ENCODE measurements around the gene FBXL16. TPM values are rescaled to one million over a fixed set of nuclear protein-coding genes. Genes with fewer than 3 reads are reported as not detected.
"Not testable (repeated sequence)": the region's sequence is repeated elsewhere in the genome, so short reads cannot be mapped to it uniquely, and the experiment has no call there.

Gene FBXL16, protein sequence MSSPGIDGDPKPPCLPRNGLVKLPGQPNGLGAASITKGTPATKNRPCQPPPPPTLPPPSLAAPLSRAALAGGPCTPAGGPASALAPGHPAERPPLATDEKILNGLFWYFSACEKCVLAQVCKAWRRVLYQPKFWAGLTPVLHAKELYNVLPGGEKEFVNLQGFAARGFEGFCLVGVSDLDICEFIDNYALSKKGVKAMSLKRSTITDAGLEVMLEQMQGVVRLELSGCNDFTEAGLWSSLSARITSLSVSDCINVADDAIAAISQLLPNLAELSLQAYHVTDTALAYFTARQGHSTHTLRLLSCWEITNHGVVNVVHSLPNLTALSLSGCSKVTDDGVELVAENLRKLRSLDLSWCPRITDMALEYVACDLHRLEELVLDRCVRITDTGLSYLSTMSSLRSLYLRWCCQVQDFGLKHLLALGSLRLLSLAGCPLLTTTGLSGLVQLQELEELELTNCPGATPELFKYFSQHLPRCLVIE
- 18.6 TPM for total RNA-seq
- polyA plus RNA-seq = 10 to 100 TPM in 1 of 4 donors, 1 to 10 TPM in 3; 8.5 to 10.5 (median 9.3) TPM

- Mint-ChIP-seq H3K4me1 (peaks cover 0 to 17% (median 4%) of the 10 kb centered on the region in 4 donors), H3K9me3 (no peaks in the 10 kb centered on the region), H3K4me3 (peak within 1 kb of the TSS in 3 of 4 donors; percentile 21 to 41 (median 26)), H3K27me3 (peaks cover 59% of the 10 kb centered on the region), H3K36me3 (no peaks in the 10 kb centered on the region), H3K27ac (no peak within 1 kb of the TSS)
- DNase-seq (no peak), ATAC-seq (ENCODE audit: low read depth in 2 of 2) (no peak)
- no peaks in the 10 kb centered on the region for H3K36me3 ChIP-seq (ENCODE audit: control insufficient read depth, insufficient read depth, low read length)
- H3K27ac ChIP-seq (ENCODE audit: insufficient read depth, low read length, poor library complexity, severe bottlenecking) = no peak within 1 kb of the TSS
- H3K27me3 ChIP-seq (ENCODE audit: control insufficient read depth, insufficient read depth, low read length) = peaks cover 12% of the 10 kb centered on the region
- no peak within 1 kb of the TSS for H3K4me3 ChIP-seq (ENCODE audit: low read depth, low read length)
- H3K9me3 ChIP-seq (ENCODE audit: control insufficient read depth in 2 of 2, low read length in 2 of 2) = no peaks in the 10 kb centered on the region
- H3K4me1 ChIP-seq (ENCODE audit: control insufficient read depth, insufficient read depth, low read length, poor library complexity, severe bottlenecking) = peaks cover 17% of the 10 kb centered on the region
Observed at GRCh38 chr16:705431-706188, at the start of gene FBXL16. FBXL16 (minus strand) TSS chr16:705801; CDS start chr16:697405, 8,396 bp downstream.

GRCh38 chr16:754656-755055 lies 49.1 kb upstream of the FBXL16 start:
- Histone ChIP-seq H3K4me3 (ENCODE audit: low read depth, low read length) (no peak overlapping the region), H3K4me1 (ENCODE audit: control insufficient read depth, insufficient read depth, low read length, poor library complexity, severe bottlenecking) (no peaks in the 10 kb centered on the region), H3K27me3 (ENCODE audit: control insufficient read depth, insufficient read depth, low read length) (no peaks in the 10 kb centered on the region), H3K27ac (ENCODE audit: insufficient read depth, low read length, poor library complexity, severe bottlenecking) (no peak overlapping the region), H3K9me3 (ENCODE audit: control insufficient read depth in 2 of 2, low read length in 2 of 2) (no peaks in the 10 kb centered on the region), H3K36me3 (ENCODE audit: control insufficient read depth, insufficient read depth, low read length) (no peaks in the 10 kb centered on the region)
- Mint-ChIP-seq H3K4me1 (peaks cover 0 to 6% (median 2%) of the 10 kb centered on the region in 4 donors), H3K9me3 (peaks cover 0 to 3% (median 0%) of the 10 kb centered on the region in 7 donors), H3K27ac (no peak overlapping the region), H3K36me3 (no peaks in the 10 kb centered on the region), H3K27me3 (peaks cover 8% of the 10 kb centered on the region), H3K4me3 (no peak overlapping the region)
- DNase-seq = no peak
- ATAC-seq (ENCODE audit: low read depth in 2 of 2) = peak; percentile 62 to 80

GRCh38 chr16:754121-754607 lies 48.6 kb upstream of the FBXL16 start:
- H3K4me3 Mint-ChIP-seq; H3K27me3 Mint-ChIP-seq; ATAC-seq (ENCODE audit: low read depth in 2 of 2); DNase-seq; H3K9me3 Mint-ChIP-seq; H3K27ac ChIP-seq (ENCODE audit: insufficient read depth, low read length, poor library complexity, severe bottlenecking); H3K27ac Mint-ChIP-seq; H3K36me3 Mint-ChIP-seq; H3K4me1 Mint-ChIP-seq; H3K36me3 ChIP-seq (ENCODE audit: control insufficient read depth, insufficient read depth, low read length); H3K9me3 ChIP-seq (ENCODE audit: control insufficient read depth in 2 of 2, low read length in 2 of 2); H3K4me1 ChIP-seq (ENCODE audit: control insufficient read depth, insufficient read depth, low read length, poor library complexity, severe bottlenecking); H3K27me3 ChIP-seq (ENCODE audit: control insufficient read depth, insufficient read depth, low read length); H3K4me3 ChIP-seq (ENCODE audit: low read depth, low read length): not testable (repeated sequence)

GRCh38 chr16:752007-752312 lies 46.4 kb upstream of the FBXL16 start:
- no peaks in the 10 kb centered on the region for H3K4me1 ChIP-seq (ENCODE audit: control insufficient read depth, insufficient read depth, low read length, poor library complexity, severe bottlenecking)
- Mint-ChIP-seq H3K9me3 (peaks cover 0 to 3% (median 0%) of the 10 kb centered on the region in 7 donors), H3K4me1 (peaks cover 0 to 5% (median 0%) of the 10 kb centered on the region in 4 donors), H3K27me3 (no peaks in the 10 kb centered on the region), H3K4me3 (no peak overlapping the region), H3K36me3 (no peaks in the 10 kb centered on the region), H3K27ac (no peak overlapping the region)
- H3K27ac ChIP-seq (ENCODE audit: insufficient read depth, low read length, poor library complexity, severe bottlenecking) = no peak overlapping the region
- no peak for ATAC-seq (ENCODE audit: low read depth in 2 of 2)
- no peaks in the 10 kb centered on the region for H3K9me3 ChIP-seq (ENCODE audit: control insufficient read depth in 2 of 2, low read length in 2 of 2)
- no peaks in the 10 kb centered on the region for H3K27me3 ChIP-seq (ENCODE audit: control insufficient read depth, insufficient read depth, low read length)
- no peak for DNase-seq
- H3K36me3 ChIP-seq (ENCODE audit: control insufficient read depth, insufficient read depth, low read length) = no peaks in the 10 kb centered on the region
- no peak overlapping the region for H3K4me3 ChIP-seq (ENCODE audit: low read depth, low read length)

GRCh38 chr16:751152-752006 lies 45.8 kb upstream of the FBXL16 start:
- no peak overlapping the region for H3K27ac Mint-ChIP-seq
- ATAC-seq (ENCODE audit: low read depth in 2 of 2) (no peak), DNase-seq (no peak)
- H3K27me3 Mint-ChIP-seq = no peaks in the 10 kb centered on the region
- Histone ChIP-seq H3K4me1 (ENCODE audit: control insufficient read depth, insufficient read depth, low read length, poor library complexity, severe bottlenecking) (no peaks in the 10 kb centered on the region), H3K27ac (ENCODE audit: insufficient read depth, low read length, poor library complexity, severe bottlenecking) (no peak overlapping the region), H3K36me3 (ENCODE audit: control insufficient read depth, insufficient read depth, low read length) (no peaks in the 10 kb centered on the region), H3K9me3 (ENCODE audit: control insufficient read depth in 2 of 2, low read length in 2 of 2) (no peaks in the 10 kb centered on the region), H3K4me3 (ENCODE audit: low read depth, low read length) (no peak overlapping the region), H3K27me3 (ENCODE audit: control insufficient read depth, insufficient read depth, low read length) (no peaks in the 10 kb centered on the region)
- H3K36me3 Mint-ChIP-seq = no peaks in the 10 kb centered on the region
- peaks cover 0 to 5% (median 0%) of the 10 kb centered on the region in 4 donors for H3K4me1 Mint-ChIP-seq
- no peak overlapping the region for H3K4me3 Mint-ChIP-seq
- H3K9me3 Mint-ChIP-seq = peaks cover 0 to 1% (median 0%) of the 10 kb centered on the region in 7 donors

- no peak for DNase-seq
- Histone ChIP-seq H3K27me3 (ENCODE audit: control insufficient read depth, insufficient read depth, low read length) (no peaks in the 10 kb centered on the region), H3K36me3 (ENCODE audit: control insufficient read depth, insufficient read depth, low read length) (no peaks in the 10 kb centered on the region), H3K9me3 (ENCODE audit: control insufficient read depth in 2 of 2, low read length in 2 of 2) (no peaks in the 10 kb centered on the region), H3K27ac (ENCODE audit: insufficient read depth, low read length, poor library complexity, severe bottlenecking) (no peak overlapping the region), H3K4me1 (ENCODE audit: control insufficient read depth, insufficient read depth, low read length, poor library complexity, severe bottlenecking) (no peaks in the 10 kb centered on the region), H3K4me3 (ENCODE audit: low read depth, low read length) (no peak overlapping the region)
- Mint-ChIP-seq H3K4me1 (peaks cover 0 to 3% (median 0%) of the 10 kb centered on the region in 4 donors), H3K27me3 (no peaks in the 10 kb centered on the region), H3K9me3 (no peaks in the 10 kb centered on the region), H3K27ac (no peak overlapping the region), H3K4me3 (no peak overlapping the region), H3K36me3 (no peaks in the 10 kb centered on the region)
- ATAC-seq (ENCODE audit: low read depth in 2 of 2) = no peak
Observed at GRCh38 chr16:750485-750884, 44.9 kb upstream of the FBXL16 start.

GRCh38 chr16:749010-749409 lies 43.4 kb upstream of the FBXL16 start:
- Mint-ChIP-seq H3K27me3 (no peaks in the 10 kb centered on the region), H3K4me1 (no peaks in the 10 kb centered on the region), H3K27ac (no peak overlapping the region), H3K9me3 (peaks cover 0 to 2% (median 0%) of the 10 kb centered on the region in 7 donors), H3K36me3 (no peaks in the 10 kb centered on the region), H3K4me3 (no peak overlapping the region)
- H3K4me1 ChIP-seq (ENCODE audit: control insufficient read depth, insufficient read depth, low read length, poor library complexity, severe bottlenecking) = no peaks in the 10 kb centered on the region
- DNase-seq = no peak
- H3K36me3 ChIP-seq (ENCODE audit: control insufficient read depth, insufficient read depth, low read length) = no peaks in the 10 kb centered on the region
- no peaks in the 10 kb centered on the region for H3K9me3 ChIP-seq (ENCODE audit: control insufficient read depth in 2 of 2, low read length in 2 of 2)
- no peaks in the 10 kb centered on the region for H3K27me3 ChIP-seq (ENCODE audit: control insufficient read depth, insufficient read depth, low read length)
- no peak overlapping the region for H3K4me3 ChIP-seq (ENCODE audit: low read depth, low read length)
- ATAC-seq (ENCODE audit: low read depth in 2 of 2) = no peak
- H3K27ac ChIP-seq (ENCODE audit: insufficient read depth, low read length, poor library complexity, severe bottlenecking) = no peak overlapping the region

All from CD4-positive, CD25-positive, alpha-beta regulatory T cell (primary cell).